Activated naive CD8-positive, alpha-beta T cell treated with anti-CD3 and anti-CD28 coated beads, Interleukin-2, amount 10 ng/mL, durations not matched to agents 7 days and 5 days (primary cell): ENCODE data around the gene SDC4. TPM values are rescaled to one million over a fixed set of nuclear protein-coding genes. Genes with fewer than 3 reads are reported as not detected.

Experiments used
- ATAC-seq: fragments of 150-1000 bp; cut with Tn5 transposase; one replicate; pipeline ENCODE4 v1.10.0; 2021; ENCODE audit warnings: low read depth, moderate library complexity
- POLR2A ChIA-PET: fragments of 350-600 bp; sonication (Branson Sonifier 250); formaldehyde crosslinking; loops from one replicate; lab custom pipeline; 2021; ENCODE audit warnings: antibody characterized with exemption; lab: Charles Lee
- DNase-seq: peaks from one replicate; pipeline ENCODE4 v3.0.0; 2021
- H3K27ac Mint-ChIP-seq: one replicate; pipeline ENCODE4 v1.8.0; 2022; ENCODE audit warnings: mild to moderate bottlenecking, mixed read lengths
- H3K27me3 Mint-ChIP-seq: one replicate; pipeline ENCODE4 v1.8.0; 2022; ENCODE audit warnings: mild to moderate bottlenecking, moderate library complexity, mixed read lengths
- H3K36me3 Mint-ChIP-seq: one replicate; pipeline ENCODE4 v1.8.0; 2021; ENCODE audit warnings: mild to moderate bottlenecking, mixed read lengths
- H3K4me1 Mint-ChIP-seq: one replicate; pipeline ENCODE4 v1.8.0; 2021; ENCODE audit warnings: mixed read lengths
- H3K4me3 Mint-ChIP-seq: one replicate; pipeline ENCODE4 v1.8.0; 2022; ENCODE audit warnings: mild to moderate bottlenecking, moderate library complexity, mixed read lengths
- H3K9me3 Mint-ChIP-seq: one replicate; pipeline ENCODE4 v1.8.0; 2021; ENCODE audit warnings: mixed read lengths
- total RNA-seq, 2 experiments: library from RNA; stranded (reverse); gene quantifications; one replicate each; pipeline ENCODE4 v1.2.3, GENCODE V29; 2021

SDC4 gene, protein sequence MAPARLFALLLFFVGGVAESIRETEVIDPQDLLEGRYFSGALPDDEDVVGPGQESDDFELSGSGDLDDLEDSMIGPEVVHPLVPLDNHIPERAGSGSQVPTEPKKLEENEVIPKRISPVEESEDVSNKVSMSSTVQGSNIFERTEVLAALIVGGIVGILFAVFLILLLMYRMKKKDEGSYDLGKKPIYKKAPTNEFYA
- total RNA-seq, result 1 to 10 TPM; 7.0 to 7.1 TPM

DNA sequence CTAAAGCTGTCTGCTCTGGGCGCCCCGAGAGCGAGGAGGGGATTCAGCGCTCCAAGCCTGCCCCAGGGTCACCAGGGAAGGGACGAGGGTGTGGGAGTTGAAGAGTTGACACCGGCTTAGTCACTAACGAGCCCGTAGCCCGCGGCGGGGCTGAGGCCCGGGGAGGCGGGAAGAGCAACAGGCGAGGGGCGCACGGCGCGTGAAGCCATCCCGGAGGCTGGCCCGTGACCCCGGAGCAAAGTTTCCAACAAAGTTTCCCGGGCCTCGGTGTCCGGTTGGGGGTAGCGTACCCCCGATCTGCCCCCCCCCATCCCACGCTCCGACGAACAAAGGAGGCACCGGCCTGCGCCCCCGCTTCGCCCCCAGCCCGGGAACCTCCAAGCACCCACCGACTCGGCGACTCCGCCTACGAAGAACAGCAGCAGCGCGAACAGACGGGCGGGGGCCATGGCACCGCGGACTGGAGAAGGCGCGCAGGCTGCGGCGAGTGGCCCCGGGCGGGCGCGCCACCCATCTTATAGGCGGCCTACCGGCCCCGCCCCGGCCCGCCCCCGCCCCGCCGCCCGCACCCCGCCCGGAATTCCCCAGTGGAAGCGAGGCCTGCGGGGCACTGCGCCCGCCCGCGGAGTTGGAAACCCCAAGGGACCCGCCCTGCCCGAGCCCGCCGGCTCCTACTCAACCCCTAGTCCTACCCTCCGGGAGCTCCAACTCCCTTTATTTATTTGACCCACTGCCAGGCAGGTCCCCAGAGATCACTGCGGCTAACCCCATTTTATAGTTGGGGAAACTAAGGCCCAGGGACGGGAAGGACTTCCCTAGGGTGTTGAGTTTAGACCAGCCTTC, at the start of gene SDC4:
Gene SDC4, minus strand, starts transcription at position 489 of the 843 bp plus-strand sequence. Its CDS starts 40 bp downstream, at position 449.
- DNase-seq (peak; percentile 67), ATAC-seq (peak; percentile 78)
- H3K9me3 Mint-ChIP-seq, result no peaks in the 10 kb centered on the region
- H3K4me3 Mint-ChIP-seq, result peak within 1 kb of the TSS; percentile 81
- H3K27me3 Mint-ChIP-seq, result peaks cover 1% of the 10 kb centered on the region
- peak within 1 kb of the TSS; percentile 64 for H3K27ac Mint-ChIP-seq
- H3K36me3 Mint-ChIP-seq, result no peaks in the 10 kb centered on the region
- POLR2A ChIA-PET, result interaction anchor here (1.0 to 3.2 kb wide), 6 partner anchors 9 to 89 kb away, joined by 3 to 14 read pairs (median 4); partner anchors contain the start of gene SYS1
- peaks cover 22% of the 10 kb centered on the region for H3K4me1 Mint-ChIP-seq

GRCh38 chr20:45395114-45395415, 46.8 kb upstream of the SDC4 start:
- peaks cover 4% of the 10 kb centered on the region for H3K27me3 Mint-ChIP-seq
- H3K4me3 Mint-ChIP-seq, result no peak overlapping the region
- ATAC-seq (no peak), DNase-seq (no peak)
- no peaks in the 10 kb centered on the region for H3K4me1 Mint-ChIP-seq
- no peak overlapping the region for H3K27ac Mint-ChIP-seq
- peaks cover 8% of the 10 kb centered on the region for H3K9me3 Mint-ChIP-seq
- POLR2A ChIA-PET, result no interaction called here
- peaks cover 6% of the 10 kb centered on the region for H3K36me3 Mint-ChIP-seq

DNA sequence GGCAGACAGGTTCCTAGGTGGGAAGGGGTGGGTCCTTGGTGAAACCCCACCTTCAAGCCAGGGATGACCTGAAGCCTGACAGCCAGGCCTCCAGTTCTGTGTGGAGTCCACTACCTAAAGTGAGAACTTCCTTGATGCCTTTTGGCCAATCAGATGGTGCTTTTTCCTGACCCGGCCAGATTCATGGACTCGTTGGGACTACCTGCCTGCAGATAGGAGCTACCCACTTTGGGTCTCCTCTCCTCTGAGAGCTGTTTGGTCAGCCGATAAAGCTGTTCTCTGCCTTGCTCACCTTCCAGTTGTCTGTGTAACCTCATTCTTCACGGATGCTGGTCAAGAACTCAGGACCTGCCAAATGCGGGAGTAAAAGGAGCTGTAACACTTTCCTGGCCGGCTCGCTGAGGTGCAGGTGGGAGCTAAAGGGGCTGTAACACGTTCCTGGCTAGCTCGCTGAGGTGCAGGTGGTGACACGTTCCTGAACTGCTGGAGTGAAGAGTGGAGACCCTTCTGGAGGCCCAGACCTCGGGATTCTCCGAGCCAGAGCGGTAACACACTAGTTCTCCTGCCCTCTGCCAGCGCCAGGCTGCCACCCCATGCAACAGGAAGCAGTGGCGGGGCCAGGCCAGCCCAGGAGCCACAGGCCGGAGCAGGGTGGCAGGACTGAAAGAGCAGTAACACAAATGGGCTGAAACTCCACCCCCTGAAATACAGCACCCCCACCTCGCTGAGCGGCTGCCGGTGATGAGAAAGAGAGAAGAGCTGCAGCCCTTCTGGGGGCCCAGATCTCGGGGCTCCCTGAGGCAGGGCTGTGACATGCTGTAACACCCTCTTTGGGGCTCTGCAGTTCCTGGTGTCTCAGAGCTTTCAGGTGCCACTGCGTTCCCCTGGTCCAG, 46.2 kb upstream of the SDC4 start:
- POLR2A ChIA-PET, result interaction anchor here (1.0 kb wide), 1 partner anchor 21 kb away, joined by 3 read pairs; no protein-coding TSS in a partner anchor
- H3K27ac Mint-ChIP-seq, result no peak overlapping the region
- DNase-seq (no peak), ATAC-seq (no peak)
- H3K36me3 Mint-ChIP-seq, result peaks cover 2% of the 10 kb centered on the region
- no peaks in the 10 kb centered on the region for H3K4me1 Mint-ChIP-seq
- peaks cover 4% of the 10 kb centered on the region for H3K27me3 Mint-ChIP-seq
- H3K9me3 Mint-ChIP-seq, result peaks cover 3% of the 10 kb centered on the region
- H3K4me3 Mint-ChIP-seq, result no peak overlapping the region

- H3K9me3 Mint-ChIP-seq, result no peaks in the 10 kb centered on the region
- H3K4me3 Mint-ChIP-seq, result no peak overlapping the region
- no peak for DNase-seq
- POLR2A ChIA-PET, result no interaction called here
- H3K36me3 Mint-ChIP-seq, result peaks cover 3% of the 10 kb centered on the region
- no peaks in the 10 kb centered on the region for H3K4me1 Mint-ChIP-seq
- ATAC-seq, result no peak
- peaks cover 4% of the 10 kb centered on the region for H3K27me3 Mint-ChIP-seq
- H3K27ac Mint-ChIP-seq, result no peak overlapping the region
Observed at GRCh38 chr20:45392733-45393132, 44.5 kb upstream of the SDC4 start.

DNA sequence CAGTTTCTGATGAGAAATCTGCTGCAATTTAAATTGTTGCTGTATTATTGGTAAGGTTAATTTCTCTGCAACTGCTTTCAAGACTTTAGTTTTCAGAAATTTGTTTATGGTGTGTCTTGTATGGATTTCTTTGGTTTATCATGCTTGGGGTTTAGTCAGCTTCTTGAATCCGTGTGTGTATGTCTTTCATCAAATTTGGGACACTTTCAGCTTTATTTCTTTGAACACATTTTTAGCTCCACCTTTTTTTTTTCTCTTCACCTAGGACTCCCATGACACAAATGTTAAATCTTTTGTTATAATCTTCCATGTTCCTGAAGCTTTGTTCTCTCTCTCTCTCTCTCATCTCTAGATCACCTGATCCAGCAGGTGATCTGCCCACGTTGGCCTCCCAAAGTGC, 43.3 kb upstream of the SDC4 start:
- Mint-ChIP-seq H3K27me3 (peaks cover 6% of the 10 kb centered on the region), H3K36me3 (peaks cover 7% of the 10 kb centered on the region), H3K4me1 (no peaks in the 10 kb centered on the region), H3K4me3 (no peak overlapping the region), H3K27ac (no peak overlapping the region), H3K9me3 (peaks cover 6% of the 10 kb centered on the region)
- POLR2A ChIA-PET, result interaction anchor here (1.3 kb wide), 1 partner anchor 24 kb away, joined by 3 read pairs; the partner anchor contains the start of gene PIGT
- ATAC-seq (no peak), DNase-seq (no peak)

GRCh38 chr20:45390931-45391330, 42.7 kb upstream of the SDC4 start:
- Mint-ChIP-seq H3K4me1 (no peaks in the 10 kb centered on the region), H3K27me3 (peaks cover 6% of the 10 kb centered on the region), H3K36me3 (peaks cover 7% of the 10 kb centered on the region), H3K27ac (no peak overlapping the region), H3K4me3 (no peak overlapping the region), H3K9me3 (peaks cover 6% of the 10 kb centered on the region)
- no peak for ATAC-seq
- DNase-seq, result no peak
- POLR2A ChIA-PET, result interaction anchor here (1.3 kb wide), 1 partner anchor 25 kb away, joined by 3 read pairs; the partner anchor contains the start of gene PIGT

- POLR2A ChIA-PET, result no interaction called here
- no peaks in the 10 kb centered on the region for H3K4me1 Mint-ChIP-seq
Observed at GRCh38 chr20:45387274-45387673, 39.0 kb upstream of the SDC4 start.

GRCh38 chr20:45378191-45378590, 30.0 kb upstream of the SDC4 start, which contains the start of gene TP53TG5:
TP53TG5 (minus strand) TSS chr20:45378325; CDS start chr20:45378236, 89 bp downstream.
- Mint-ChIP-seq H3K9me3 (no peaks in the 10 kb centered on the region), H3K27ac (no peak within 1 kb of the TSS), H3K4me1 (peaks cover 11% of the 10 kb centered on the region), H3K36me3 (peaks cover 4% of the 10 kb centered on the region), H3K27me3 (no peaks in the 10 kb centered on the region), H3K4me3 (no peak within 1 kb of the TSS)
- ATAC-seq, result no peak
- POLR2A ChIA-PET, result no interaction called here
- DNase-seq, result no peak

More at GRCh38 chr20:45387274-45387673, 39.0 kb upstream of the SDC4 start:
- H3K9me3 Mint-ChIP-seq, result peaks cover 6% of the 10 kb centered on the region
- H3K27ac Mint-ChIP-seq, result no peak overlapping the region
- ATAC-seq (no peak), DNase-seq (no peak)
- peaks cover 7% of the 10 kb centered on the region for H3K36me3 Mint-ChIP-seq
- H3K27me3 Mint-ChIP-seq, result peaks cover 6% of the 10 kb centered on the region
- H3K4me3 Mint-ChIP-seq, result no peak overlapping the region

DNA sequence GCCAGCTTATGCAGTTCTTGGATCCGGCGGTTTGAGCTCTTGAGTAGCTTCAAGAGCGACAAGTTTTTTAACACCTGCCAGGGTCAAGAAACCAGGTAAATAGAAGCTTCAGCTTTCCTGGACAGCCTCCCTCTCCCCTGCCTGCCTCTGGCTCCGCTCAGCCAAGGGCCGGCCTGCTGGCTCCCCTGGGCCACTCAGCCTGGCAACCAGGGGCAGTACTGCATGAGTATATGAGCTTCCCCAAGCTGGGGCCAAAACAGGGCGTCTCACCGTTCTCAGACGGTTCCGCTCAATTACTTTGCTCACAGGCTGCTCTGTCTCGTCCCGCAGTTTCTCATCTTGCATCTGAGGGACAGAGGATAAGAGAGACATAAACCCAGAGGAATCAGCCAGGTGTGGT, 29.0 kb upstream of the SDC4 start:
- peaks cover 4% of the 10 kb centered on the region for H3K36me3 Mint-ChIP-seq
- POLR2A ChIA-PET, result no interaction called here
- H3K27me3 Mint-ChIP-seq, result no peaks in the 10 kb centered on the region
- ATAC-seq (no peak), DNase-seq (no peak)
- H3K4me1 Mint-ChIP-seq, result peaks cover 16% of the 10 kb centered on the region
- H3K27ac Mint-ChIP-seq, result no peak overlapping the region
- H3K4me3 Mint-ChIP-seq, result no peak overlapping the region
- H3K9me3 Mint-ChIP-seq, result no peaks in the 10 kb centered on the region

DNA sequence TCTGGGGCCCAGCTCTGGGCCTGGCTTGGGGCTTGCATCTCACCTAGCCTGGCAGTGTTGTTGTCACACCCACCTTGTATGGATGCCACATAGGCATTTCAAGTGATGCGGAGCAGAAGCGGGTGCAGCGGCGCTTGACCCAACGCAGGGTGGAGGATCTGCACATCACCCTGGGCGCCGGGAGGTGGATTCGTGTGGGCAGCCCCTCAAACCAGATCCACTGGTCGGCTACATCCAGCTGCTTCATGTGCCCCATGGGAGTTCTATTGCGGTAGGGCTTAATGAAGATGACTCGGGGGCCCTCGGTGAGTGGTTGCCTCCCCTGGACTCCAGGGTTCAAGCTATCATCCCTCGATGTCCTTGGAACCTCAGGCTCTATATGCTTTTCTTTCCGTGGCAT, 26.7 kb upstream of the SDC4 start:
- H3K4me3 Mint-ChIP-seq, result no peak overlapping the region
- no peak for DNase-seq
- H3K4me1 Mint-ChIP-seq, result peaks cover 17% of the 10 kb centered on the region

GRCh38 chr20:45374101-45374467, 25.9 kb upstream of the SDC4 start:
- Mint-ChIP-seq H3K9me3 (no peaks in the 10 kb centered on the region), H3K4me1 (peaks cover 17% of the 10 kb centered on the region), H3K27ac (peak overlapping the region; percentile 96), H3K27me3 (no peaks in the 10 kb centered on the region), H3K36me3 (peaks cover 1% of the 10 kb centered on the region), H3K4me3 (peak overlapping the region; percentile 86)
- POLR2A ChIA-PET, result interaction anchor here (0.7 to 5.0 kb wide), 11 partner anchors 10 to 397 kb away, joined by 3 to 49 read pairs (median 6); partner anchors contain the start of genes PIGT and SYS1
- no peak for DNase-seq
- ATAC-seq, result no peak

More for the DNA sequence above, 26.7 kb upstream of the SDC4 start:
- Mint-ChIP-seq H3K27me3 (no peaks in the 10 kb centered on the region), H3K36me3 (peaks cover 4% of the 10 kb centered on the region), H3K9me3 (no peaks in the 10 kb centered on the region), H3K27ac (peak overlapping the region; percentile 54)
- POLR2A ChIA-PET, result interaction anchor here (1.2 to 5.0 kb wide), 5 partner anchors 32 to 62 kb away, joined by 3 to 31 read pairs (median 3); no protein-coding TSS in a partner anchor
- ATAC-seq, result no peak

- peak; percentile 89 for ATAC-seq
- H3K9me3 Mint-ChIP-seq, result no peaks in the 10 kb centered on the region
- POLR2A ChIA-PET, result interaction anchor here (0.6 to 5.0 kb wide), 14 partner anchors 9 to 398 kb away, joined by 3 to 49 read pairs (median 4); partner anchors contain the start of genes PIGT, SDC4 and SYS1
Observed at GRCh38 chr20:45373353-45374100, 25.3 kb upstream of the SDC4 start.

More at GRCh38 chr20:45373353-45374100, 25.3 kb upstream of the SDC4 start:
- Mint-ChIP-seq H3K4me1 (peaks cover 21% of the 10 kb centered on the region), H3K27me3 (no peaks in the 10 kb centered on the region), H3K4me3 (peak overlapping the region; percentile 86), H3K36me3 (peaks cover 3% of the 10 kb centered on the region), H3K27ac (peak overlapping the region; percentile 96)
- peak; percentile 89 for DNase-seq
